Adrenal gland (tissue), 12 donors: Measurements from ENCODE around the gene MAPK13. TPM values are rescaled to one million over a fixed set of nuclear protein-coding genes. Genes with fewer than 3 reads are reported as not detected.

Source experiments
- DNase-seq, 7 donors: peaks; one replicate each; pipeline ENCODE4 v3.0.0-alpha.2; 2019 to 2020
- H3K27ac ChIP-seq, 5 donors: fragments of 200-600 bp; sonication (generic) in 4 of 5; 1 replicate in 3 of 5; 2 replicates in 2 of 5; pipeline versions ENCODE4 v1.5.1 to v1.8.0; 2016 to 2020; ENCODE audit warnings: mild to moderate bottlenecking in 1 of 5
- H3K27me3 ChIP-seq: fragments of 200-600 bp; 2 replicates; pipeline ENCODE4 v1.8.0; 2021
- H3K36me3 ChIP-seq, 2 donors: fragments of 200-600 bp; replicated peaks in 1 of 2; 1 replicate in 1 of 2; 2 replicates in 1 of 2; pipeline versions ENCODE4 v1.5.1 to v1.8.0; 2018 to 2022
- H3K4me1 ChIP-seq, 2 donors: fragments of 200-600 bp; replicated peaks in 1 of 2; 1 replicate in 1 of 2; 2 replicates in 1 of 2; pipeline versions ENCODE4 v1.5.1 to v1.8.0; 2018 to 2021
- H3K4me3 ChIP-seq, 4 donors: fragments of 200-600 bp; sonication (generic) in 3 of 4; one replicate each; pipeline ENCODE4 v1.5.1; 2016 to 2018
- H3K9me3 ChIP-seq, 3 donors: fragments of 200-600 bp; sonication (generic) in 1 of 3; replicated peaks in 1 of 3; 1 replicate in 2 of 3; 2 replicates in 1 of 3; pipeline versions ENCODE4 v1.5.1 to v1.8.0; 2016 to 2021
- CTCF ChIP-seq, 6 experiments: fragments of 450-650 bp in 4 of 6; fragments of 200-600 bp in 2 of 6; sonication (generic) in 1 of 6; IDR thresholded peaks; 1 replicate in 5 of 6; 2 replicates in 1 of 6; pipeline versions ENCODE4 v1.5.1 to v1.8.0; 2016 to 2021; ENCODE audit warnings: antibody characterized with exemption in 6 of 6, mild to moderate bottlenecking in 2 of 6, moderate library complexity in 1 of 6
- POLR2A ChIP-seq, 2 donors: fragments of 450-650 bp; IDR thresholded peaks; one replicate each; pipeline ENCODE4 v1.6.1; 2017; ENCODE audit warnings: antibody characterized with exemption in 2 of 2, mild to moderate bottlenecking in 2 of 2, moderate library complexity in 1 of 2
- WGBS, 4 donors: extraction: QIAGEN DNeasy Blood & Tissue Kit in 2 of 4; methylation state at CpG; one replicate each; pipeline versions ENCODE4 v1.1.5 to v1.1.7; 2013 to 2017; 5-methylcytosine and 5-hydroxymethylcytosine counted together
- intact Hi-C, 2 donors: fragments of 100-400 bp; cut with DNase I; formaldehyde crosslinking; loops; one replicate each; pipeline versions ENCODE4 v1.14.1 to v1.15.0; 2022 to 2023
- polyA plus RNA-seq, 3 donors: library from polyadenylated mRNA; stranded (reverse); fragments of 200-250 nt in 2 of 3; fragments of 350-450 nt in 1 of 3; fragmentation: Illumina TruSeq in 1 of 3; extraction: RNeasy Lipid Tissue Mini Kit (QIAGEN cat#74804) in 1 of 3; gene quantifications; one replicate each; pipeline ENCODE4 v1.2.3, GENCODE V29; 2013 to 2014
- total RNA-seq, 9 donors: library from RNA; depleted of rRNA in 4 of 9; stranded (reverse); fragments of >200 nt in 4 of 9; fragments of 120-200 nt in 1 of 9; fragmentation: NEBNext Ultra II Directional in 1 of 9; extraction: Animal tissue kit (Norgen Biotek cat#: 25700) in 1 of 9; gene quantifications; one replicate each; pipeline versions ENCODE4 v1.1.0 to v1.2.4, GENCODE V29; 2013 to 2023
- donor health status: healthy with polysubstance abuse.
- donor health status: Bipolar disorder and iron deficiency.
- donor health status: DM: yes; HTN: yes; CAD: no.
- donor health status: DM: no; HTN: no; CAD: no.
- donor health status: DM: no; HTN: no; CAD: no.
- donor health status: DM: yes; HTN: yes; CAD: no.

The MAPK13 gene
- total and polyA plus RNA-seq, 12 donors, result 30.0 to 148 (median 83.4) TPM

- Histone ChIP-seq H3K9me3 (no peaks in the 10 kb centered on the region), H3K4me1 (no peaks in the 10 kb centered on the region), H3K4me3 (no peak overlapping the region), H3K27me3 (no peaks in the 10 kb centered on the region), H3K27ac (no peak overlapping the region), H3K36me3 (peaks cover 0 to 3% of the 10 kb centered on the region in 2 donors)
- DNase-seq, result no peak
- intact Hi-C loops, result no loop called here
- TF ChIP-seq CTCF (IDR thresholded peaks at IDR 0.05) (no peak), POLR2A (IDR thresholded peaks at IDR 0.05) (no peak)
- WGBS, 4 donors, result 91 to 98% (median 95%) methylated on average over 5 of the region's 5 CpGs
Observed at GRCh38 chr6:36089048-36089447, 41.3 kb upstream of the MAPK13 start.

DNA sequence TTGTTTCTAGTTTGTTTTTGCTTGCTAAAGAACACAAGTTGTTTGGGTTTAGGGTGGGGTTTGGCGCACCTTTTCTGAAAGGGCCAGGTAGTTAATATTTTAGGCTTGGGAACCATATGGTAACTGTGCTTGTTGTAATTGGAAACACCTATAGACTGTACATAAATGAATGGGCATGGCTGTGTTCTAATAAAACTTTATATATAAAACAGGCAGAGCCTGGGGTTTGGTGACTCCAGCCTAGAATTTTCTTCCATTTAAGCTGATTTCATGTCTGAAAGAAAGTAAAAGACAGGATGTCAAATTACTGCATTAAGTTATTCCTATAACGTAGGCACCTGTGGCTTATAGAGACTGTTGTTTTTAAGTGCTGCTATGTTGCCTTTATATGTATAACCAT, 36.1 kb upstream of the MAPK13 start:
- 93 to 99% (median 96%) methylated on average over 2 of the region's 2 CpGs for WGBS, 4 donors
- no peaks in the 10 kb centered on the region for H3K27me3 ChIP-seq
- H3K4me1 ChIP-seq, result peaks cover 0 to 10% of the 10 kb centered on the region in 2 donors
- intact Hi-C loops, result no loop called here
- H3K4me3 ChIP-seq, result no peak overlapping the region
- H3K36me3 ChIP-seq, result peaks cover 0 to 13% of the 10 kb centered on the region in 2 donors
- no peaks in the 10 kb centered on the region for H3K9me3 ChIP-seq
- H3K27ac ChIP-seq, result no peak overlapping the region
- no peak for TF ChIP-seq POLR2A (IDR thresholded peaks at IDR 0.05)
- TF ChIP-seq CTCF (IDR thresholded peaks at IDR 0.05), result no peak
- no peak for DNase-seq

- no peaks in the 10 kb centered on the region for H3K27me3 ChIP-seq
- H3K4me3 ChIP-seq, result no peak overlapping the region
- peaks cover 0 to 10% of the 10 kb centered on the region in 2 donors for H3K4me1 ChIP-seq
- peak overlapping the region in 1 of 5 donors; percentile 9 for H3K27ac ChIP-seq
- peaks cover 0 to 13% of the 10 kb centered on the region in 2 donors for H3K36me3 ChIP-seq
- TF ChIP-seq CTCF (IDR thresholded peaks at IDR 0.05) (peak; percentile 94 to 98 (median 96)), POLR2A (IDR thresholded peaks at IDR 0.05) (no peak)
- intact Hi-C loops, result no loop called here
- no peaks in the 10 kb centered on the region for H3K9me3 ChIP-seq
- 10 to 13% (median 11%) methylated on average over 9 of the region's 9 CpGs for WGBS, 4 donors
- DNase-seq, result peak; percentile 67 to 94 (median 82)
Observed at GRCh38 chr6:36094753-36095496, 35.4 kb upstream of the MAPK13 start.

GRCh38 chr6:36095497-36096391, 34.6 kb upstream of the MAPK13 start:
- Histone ChIP-seq H3K4me3 (no peak overlapping the region), H3K27ac (no peak overlapping the region), H3K27me3 (no peaks in the 10 kb centered on the region), H3K36me3 (peaks cover 0 to 13% of the 10 kb centered on the region in 2 donors), H3K4me1 (peaks cover 0 to 10% of the 10 kb centered on the region in 2 donors), H3K9me3 (no peaks in the 10 kb centered on the region)
- TF ChIP-seq POLR2A (IDR thresholded peaks at IDR 0.05) (no peak), CTCF (IDR thresholded peaks at IDR 0.05) (peak in 1 of 6 experiments; percentile 16)
- no peak for DNase-seq
- intact Hi-C loops, result loop anchor here in 1 of 2 donors (2.0 kb wide), 1 partner anchor 69 kb away; the partner anchor contains the start of gene MAPK14
- WGBS, 4 donors, result 70 to 77% (median 75%) methylated on average over 8 of the region's 8 CpGs
